Activated T-cell treated with anti-CD3 and anti-CD28 coated beads for 1 hour (primary cell): ENCODE data around the gene RTN4IP1.

ENCODE experiments used
- DNase-seq: peaks from one replicate; pipeline ENCODE4 v3.0.0-alpha.2; 2020; ENCODE audit warnings: low read depth

RTN4IP1 gene

GRCh38 chr6:106629103-106629858 is at the start of gene RTN4IP1, which contains the start of gene QRSL1:
RTN4IP1 (minus strand) TSS chr6:106629498; CDS start chr6:106629021, 477 bp downstream.
QRSL1 (plus strand) TSS chr6:106629578; CDS start chr6:106629682, 104 bp downstream.
- peak; percentile 62 for DNase-seq

- DNase-seq: no peak
Observed at GRCh38 chr6:106677282-106677681, 48.0 kb upstream of the RTN4IP1 start.

- no peak for DNase-seq
Observed at GRCh38 chr6:106674541-106675229, 45.4 kb upstream of the RTN4IP1 start.

- no peak for DNase-seq
Observed at GRCh38 chr6:106671651-106672050, 42.4 kb upstream of the RTN4IP1 start.

- no peak for DNase-seq
Observed at GRCh38 chr6:106670236-106670635, 40.9 kb upstream of the RTN4IP1 start.

- no peak for DNase-seq
Observed at GRCh38 chr6:106667022-106667402, 37.7 kb upstream of the RTN4IP1 start.

- no peak for DNase-seq
Observed at GRCh38 chr6:106666282-106667021, 37.2 kb upstream of the RTN4IP1 start.

GRCh38 chr6:106662458-106662857 is 33.2 kb upstream of the RTN4IP1 start:
- DNase-seq: no peak

GRCh38 chr6:106659859-106660258 is 30.6 kb upstream of the RTN4IP1 start:
- DNase-seq: no peak

GRCh38 chr6:106658469-106658868 is 29.2 kb upstream of the RTN4IP1 start:
- no peak for DNase-seq

GRCh38 chr6:106648651-106649308 is 19.5 kb upstream of the RTN4IP1 start:
- no peak for DNase-seq

- DNase-seq: no peak
Observed at GRCh38 chr6:106643061-106643460, 13.8 kb upstream of the RTN4IP1 start.

GRCh38 chr6:106642476-106642875 is 13.2 kb upstream of the RTN4IP1 start:
- no peak for DNase-seq

GRCh38 chr6:106639812-106640211 is 10.5 kb upstream of the RTN4IP1 start:
- no peak for DNase-seq

- DNase-seq: no peak
Observed at GRCh38 chr6:106637717-106638341, 8.5 kb upstream of the RTN4IP1 start.

- DNase-seq: no peak
Observed at GRCh38 chr6:106637051-106637716, 7.9 kb upstream of the RTN4IP1 start.

- no peak for DNase-seq
Observed at GRCh38 chr6:106634565-106634964, 5.3 kb upstream of the RTN4IP1 start.

- DNase-seq: no peak
Observed at GRCh38 chr6:106631346-106631745, 2.0 kb upstream of the RTN4IP1 start.

GRCh38 chr6:106630366-106630765 is 1.1 kb upstream of the RTN4IP1 start:
- no peak for DNase-seq

GRCh38 chr6:106629859-106630163 is 513 bp upstream of the RTN4IP1 start:
- no peak for DNase-seq

GRCh38 chr6:106628658-106629102 is 618 bp downstream of the RTN4IP1 start:
- no peak for DNase-seq
